HG03064 (cell line): ENCODE data around the gene LGALSL.

Source experiments
- ATAC-seq: cut with Tn5 transposase; IDR thresholded peaks from one replicate; pipeline ENCODE4 v1.9.1; 2021; ENCODE audit warnings: low read depth; ENCODE audit not compliant: unreplicated experiment

Gene LGALSL

GRCh38 chr2:64453770-64454385 is at the start of gene LGALSL:
Gene LGALSL (plus strand): TSS chr2:64454162. CDS start chr2:64454546, 384 bp downstream.
- peak; percentile 63 for ATAC-seq

GRCh38 chr2:64404743-64405142 is 49.2 kb upstream of the LGALSL start:
- no peak for ATAC-seq

- ATAC-seq, result no peak
Measured at GRCh38 chr2:64405581-64406406, 48.2 kb upstream of the LGALSL start.

- no peak for ATAC-seq
Measured at GRCh38 chr2:64406407-64406774, 47.6 kb upstream of the LGALSL start.

GRCh38 chr2:64408031-64408430 is 45.9 kb upstream of the LGALSL start:
- no peak for ATAC-seq

GRCh38 chr2:64410671-64411070 is 43.3 kb upstream of the LGALSL start:
- ATAC-seq, result no peak

GRCh38 chr2:64412671-64413070 is 41.3 kb upstream of the LGALSL start:
- no peak for ATAC-seq

- no peak for ATAC-seq
Measured at GRCh38 chr2:64414736-64415435, 39.1 kb upstream of the LGALSL start.

- ATAC-seq, result no peak
Measured at GRCh38 chr2:64417624-64418023, 36.3 kb upstream of the LGALSL start.

GRCh38 chr2:64419596-64420165 is 34.3 kb upstream of the LGALSL start:
- no peak for ATAC-seq

- ATAC-seq, result no peak
Measured at GRCh38 chr2:64420677-64421076, 33.3 kb upstream of the LGALSL start.

- no peak for ATAC-seq
Measured at GRCh38 chr2:64421201-64421600, 32.8 kb upstream of the LGALSL start.

- ATAC-seq, result no peak
Measured at GRCh38 chr2:64422466-64422865, 31.5 kb upstream of the LGALSL start.

GRCh38 chr2:64423303-64423702 is 30.7 kb upstream of the LGALSL start:
- ATAC-seq, result no peak

- ATAC-seq, result no peak
Measured at GRCh38 chr2:64424416-64424987, 29.5 kb upstream of the LGALSL start.

GRCh38 chr2:64426183-64426952 is 27.6 kb upstream of the LGALSL start:
- no peak for ATAC-seq

- ATAC-seq, result no peak
Measured at GRCh38 chr2:64434039-64434657, 19.8 kb upstream of the LGALSL start.

GRCh38 chr2:64437883-64438282 is 16.1 kb upstream of the LGALSL start:
- ATAC-seq, result no peak

- ATAC-seq, result no peak
Measured at GRCh38 chr2:64439194-64439593, 14.8 kb upstream of the LGALSL start.

GRCh38 chr2:64440843-64441242 is 13.1 kb upstream of the LGALSL start:
- ATAC-seq, result no peak
